ENCODE results near the gene ZNF385A.

Gene ZNF385A

DNA sequence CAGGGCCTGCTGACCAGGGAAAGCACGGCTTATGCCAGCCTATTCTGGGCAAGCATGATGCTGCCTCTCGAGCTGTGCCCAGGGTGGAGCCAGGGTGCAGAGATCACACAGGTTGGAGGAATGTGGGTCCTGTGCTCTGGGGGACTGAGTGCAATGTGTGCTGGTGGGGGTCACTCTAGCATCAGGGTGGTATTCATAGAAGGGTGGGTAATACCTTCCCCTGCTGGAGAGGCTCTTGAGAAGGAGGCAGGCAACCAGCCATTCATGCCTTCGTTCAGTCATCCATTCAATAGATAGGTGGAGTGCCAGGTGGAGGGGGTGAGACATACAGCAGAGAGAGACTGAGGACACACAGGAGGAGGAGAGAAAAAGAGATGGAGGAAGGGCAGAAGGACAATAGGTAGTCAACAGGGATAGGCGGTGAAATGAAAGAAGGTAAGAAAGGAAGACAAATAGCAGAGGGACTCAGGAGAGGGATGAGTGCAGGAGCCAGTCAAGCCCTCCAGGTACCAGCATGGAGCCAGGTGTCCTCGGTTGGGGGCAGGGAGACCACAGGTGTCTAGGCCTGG is 5.2 kb upstream of the ZNF385A start:
- no peak for DNase-seq (ENCODE audit: low read depth)
- no peak overlapping the region for H3K4me3 ChIP-seq (ENCODE audit: low read depth, low read length)
- TF ChIP-seq, protein P1, sequence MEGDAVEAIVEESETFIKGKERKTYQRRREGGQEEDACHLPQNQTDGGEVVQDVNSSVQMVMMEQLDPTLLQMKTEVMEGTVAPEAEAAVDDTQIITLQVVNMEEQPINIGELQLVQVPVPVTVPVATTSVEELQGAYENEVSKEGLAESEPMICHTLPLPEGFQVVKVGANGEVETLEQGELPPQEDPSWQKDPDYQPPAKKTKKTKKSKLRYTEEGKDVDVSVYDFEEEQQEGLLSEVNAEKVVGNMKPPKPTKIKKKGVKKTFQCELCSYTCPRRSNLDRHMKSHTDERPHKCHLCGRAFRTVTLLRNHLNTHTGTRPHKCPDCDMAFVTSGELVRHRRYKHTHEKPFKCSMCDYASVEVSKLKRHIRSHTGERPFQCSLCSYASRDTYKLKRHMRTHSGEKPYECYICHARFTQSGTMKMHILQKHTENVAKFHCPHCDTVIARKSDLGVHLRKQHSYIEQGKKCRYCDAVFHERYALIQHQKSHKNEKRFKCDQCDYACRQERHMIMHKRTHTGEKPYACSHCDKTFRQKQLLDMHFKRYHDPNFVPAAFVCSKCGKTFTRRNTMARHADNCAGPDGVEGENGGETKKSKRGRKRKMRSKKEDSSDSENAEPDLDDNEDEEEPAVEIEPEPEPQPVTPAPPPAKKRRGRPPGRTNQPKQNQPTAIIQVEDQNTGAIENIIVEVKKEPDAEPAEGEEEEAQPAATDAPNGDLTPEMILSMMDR (IDR thresholded peaks at IDR 0.05; ENCODE audit: control insufficient read depth, extremely low read depth, insufficient read depth), result no peak

GRCh38 chr12:54389134-54389508 is 4.6 kb upstream of the ZNF385A start:
- TF ChIP-seq, protein P1 (IDR thresholded peaks at IDR 0.05; ENCODE audit: control insufficient read depth, extremely low read depth, insufficient read depth), result no peak
- no peak for DNase-seq (ENCODE audit: low read depth)
- H3K4me3 ChIP-seq (ENCODE audit: low read depth, low read length), result no peak overlapping the region

- H3K4me3 ChIP-seq (ENCODE audit: low read depth, low read length), result no peak overlapping the region
- TF ChIP-seq, protein P1 (IDR thresholded peaks at IDR 0.05; ENCODE audit: control insufficient read depth, extremely low read depth, insufficient read depth), result no peak
- DNase-seq (ENCODE audit: low read depth), result no peak
Measured at GRCh38 chr12:54388237-54389133, 4.0 kb upstream of the ZNF385A start.

- no peak for DNase-seq (ENCODE audit: low read depth)
- TF ChIP-seq, protein P1 (IDR thresholded peaks at IDR 0.05; ENCODE audit: control insufficient read depth, extremely low read depth, insufficient read depth), result no peak
- peak overlapping the region; percentile 39 for H3K4me3 ChIP-seq (ENCODE audit: low read depth, low read length)
Measured at GRCh38 chr12:54387114-54387467, 2.6 kb upstream of the ZNF385A start.

- peak overlapping the region; percentile 39 for H3K4me3 ChIP-seq (ENCODE audit: low read depth, low read length)
- TF ChIP-seq, protein P1 (IDR thresholded peaks at IDR 0.05; ENCODE audit: control insufficient read depth, extremely low read depth, insufficient read depth), result no peak
Measured at GRCh38 chr12:54386403-54387113, 2.0 kb upstream of the ZNF385A start.

GRCh38 chr12:54385251-54385914 is 850 bp upstream of the ZNF385A start:
- H3K4me3 ChIP-seq (ENCODE audit: low read depth, low read length), result no peak overlapping the region
- TF ChIP-seq, protein P1 (IDR thresholded peaks at IDR 0.05; ENCODE audit: control insufficient read depth, extremely low read depth, insufficient read depth), result no peak
- DNase-seq (ENCODE audit: low read depth), result no peak

More at GRCh38 chr12:54386403-54387113, 2.0 kb upstream of the ZNF385A start:
- DNase-seq (ENCODE audit: low read depth), result peak; percentile 47

Data from LNCaP clone FGC (cell line).